ENCODE data around the gene TBC1D14.

DNA sequence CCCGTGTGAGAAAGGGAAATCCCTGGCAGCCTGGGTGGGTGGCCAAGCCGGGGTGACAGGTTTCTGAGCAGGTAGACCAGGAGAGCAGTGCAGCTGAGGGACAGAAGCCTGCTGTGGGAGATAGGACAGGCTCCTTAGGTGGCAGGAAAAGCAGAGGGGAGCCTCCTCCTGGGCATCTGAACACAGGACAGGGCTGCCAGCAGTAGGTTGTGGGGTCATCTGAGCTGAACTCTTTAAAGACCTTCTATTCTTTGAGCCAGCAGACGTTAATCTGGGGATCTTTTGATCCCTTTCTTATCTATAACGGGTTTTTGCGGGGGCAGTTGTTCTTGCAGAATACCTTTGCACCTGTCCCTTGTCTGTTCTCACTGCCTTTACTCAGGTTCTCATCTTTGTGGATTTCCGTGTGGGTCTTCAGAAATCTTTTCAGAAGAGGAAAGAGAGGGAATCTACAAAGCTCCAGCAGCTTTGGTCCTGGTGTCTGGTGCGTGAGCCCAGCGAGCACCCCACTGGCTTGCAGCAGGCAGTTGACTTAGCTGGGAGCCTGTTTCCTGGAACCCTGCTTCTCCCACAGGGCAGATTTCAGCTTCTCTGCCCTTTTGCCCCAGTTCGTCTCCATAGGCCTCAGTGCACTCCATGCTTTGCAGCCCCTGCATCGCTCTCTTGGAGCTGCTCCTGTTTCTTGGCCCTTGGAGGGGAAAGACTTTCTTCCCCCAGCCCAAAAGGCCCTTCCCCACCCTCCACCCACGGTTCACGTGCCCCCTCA is 97.7 kb downstream of the TBC1D14 start:
- TF ChIP-seq, protein P1, sequence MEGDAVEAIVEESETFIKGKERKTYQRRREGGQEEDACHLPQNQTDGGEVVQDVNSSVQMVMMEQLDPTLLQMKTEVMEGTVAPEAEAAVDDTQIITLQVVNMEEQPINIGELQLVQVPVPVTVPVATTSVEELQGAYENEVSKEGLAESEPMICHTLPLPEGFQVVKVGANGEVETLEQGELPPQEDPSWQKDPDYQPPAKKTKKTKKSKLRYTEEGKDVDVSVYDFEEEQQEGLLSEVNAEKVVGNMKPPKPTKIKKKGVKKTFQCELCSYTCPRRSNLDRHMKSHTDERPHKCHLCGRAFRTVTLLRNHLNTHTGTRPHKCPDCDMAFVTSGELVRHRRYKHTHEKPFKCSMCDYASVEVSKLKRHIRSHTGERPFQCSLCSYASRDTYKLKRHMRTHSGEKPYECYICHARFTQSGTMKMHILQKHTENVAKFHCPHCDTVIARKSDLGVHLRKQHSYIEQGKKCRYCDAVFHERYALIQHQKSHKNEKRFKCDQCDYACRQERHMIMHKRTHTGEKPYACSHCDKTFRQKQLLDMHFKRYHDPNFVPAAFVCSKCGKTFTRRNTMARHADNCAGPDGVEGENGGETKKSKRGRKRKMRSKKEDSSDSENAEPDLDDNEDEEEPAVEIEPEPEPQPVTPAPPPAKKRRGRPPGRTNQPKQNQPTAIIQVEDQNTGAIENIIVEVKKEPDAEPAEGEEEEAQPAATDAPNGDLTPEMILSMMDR (IDR thresholded peaks at IDR 0.05) = no peak
- no peak for TF ChIP-seq ZFX (IDR thresholded peaks at IDR 0.05; ENCODE audit: borderline replicate concordance)
